SU-DHL-6 (cell line): ENCODE data around the gene ALG9.

ENCODE experiments used
- H2AFZ ChIP-seq: fragments of 200-600 bp; sonication (generic); 2 replicates; pipeline ENCODE4 v1.6.1; 2014; ENCODE audit warnings: low read depth, mild to moderate bottlenecking, moderate library complexity, mixed read lengths, antibody characterized with exemption, low read length; ENCODE audit not compliant: severe bottlenecking
- H3F3A ChIP-seq: fragments of 200-600 bp; shearing (Covaris generic); 2 replicates; pipeline ENCODE4 v1.6.0; 2016; ENCODE audit warnings: antibody characterized with exemption, mild to moderate bottlenecking; ENCODE audit not compliant: insufficient read depth
- H3K27ac ChIP-seq: fragments of 200-600 bp; sonication (generic); 2 replicates; pipeline ENCODE4 v1.5.1; 2016; ENCODE audit warnings: low read depth, mild to moderate bottlenecking, low read length, moderate library complexity, mixed read lengths
- H3K27me3 ChIP-seq: fragments of 200-600 bp; sonication (generic), shearing (Covaris generic); 2 replicates; pipeline ENCODE4 v1.6.0; 2014; ENCODE audit warnings: mild to moderate bottlenecking, low read length
- H3K36me3 ChIP-seq: fragments of 200-600 bp; sonication (generic); 2 replicates; pipeline ENCODE4 v1.6.1; 2014; ENCODE audit warnings: mild to moderate bottlenecking, low read length, mixed read lengths
- H3K4me2 ChIP-seq: fragments of 300-600, 200-600 bp; shearing (Covaris generic), sonication (generic); 2 replicates; pipeline ENCODE4 v1.6.0; 2014; ENCODE audit warnings: low read length, low read depth, mild to moderate bottlenecking; ENCODE audit not compliant: poor library complexity, severe bottlenecking
- H3K4me3 ChIP-seq: fragments of 200-600 bp; sonication (generic); 2 replicates; pipeline ENCODE4 v1.5.1; 2014; ENCODE audit warnings: antibody characterized with exemption, low read length, mild to moderate bottlenecking, mixed read lengths; ENCODE audit not compliant: insufficient read depth, poor library complexity, severe bottlenecking
- H3K79me2 ChIP-seq: fragments of 200-600 bp; sonication (generic); 2 replicates; pipeline ENCODE4 v1.6.1; 2014; ENCODE audit warnings: mild to moderate bottlenecking, low read length, moderate library complexity; ENCODE audit not compliant: insufficient read depth
- H3K9ac ChIP-seq: fragments of 200-600 bp; sonication (generic); 2 replicates; pipeline ENCODE4 v1.7.0; 2014; ENCODE audit warnings: mild to moderate bottlenecking, low read length
- H3K9me2 ChIP-seq: fragments of 200-600 bp; sonication (generic); replicated peaks from 2 replicates; pipeline ENCODE4 v1.6.1; 2014; ENCODE audit warnings: low read length; ENCODE audit not compliant: insufficient read depth
- H3K9me3 ChIP-seq: fragments of 200-600 bp; sonication (generic); 2 replicates; pipeline ENCODE4 v1.6.1; 2014; ENCODE audit warnings: low read length, mixed read lengths; ENCODE audit not compliant: insufficient read depth
- H4K20me1 ChIP-seq: fragments of 200-600 bp; sonication (generic); 2 replicates; pipeline ENCODE4 v1.6.1; 2014; ENCODE audit warnings: low read depth, mild to moderate bottlenecking, antibody characterized with exemption, low read length, moderate library complexity, mixed read lengths
- CTCF ChIP-seq: fragments of 200-600 bp; sonication (generic); IDR thresholded peaks from one replicate; pipeline ENCODE4 v1.5.1; 2017; ENCODE audit warnings: antibody characterized with exemption, mild to moderate bottlenecking, low read length, moderate library complexity; ENCODE audit not compliant: insufficient read depth, poor library complexity, severe bottlenecking
- EZH2phosphoT487 ChIP-seq: fragments of 200-600 bp; sonication (generic), shearing (Covaris generic); conservative IDR thresholded peaks from 2 replicates; pipeline ENCODE4 v1.6.1; 2018; ENCODE audit warnings: mild to moderate bottlenecking, antibody characterized with exemption, low read length, moderate library complexity, mixed read lengths

The ALG9 gene

GRCh38 chr11:111748035-111748804 is 123.2 kb downstream of the ALG9 start:
- no peaks in the 10 kb centered on the region for H3K79me2 ChIP-seq
- TF ChIP-seq EZH2phosphoT487 (no peak), CTCF (no peak)
- no peak overlapping the region for H3K4me3 ChIP-seq
- H3K9me3 ChIP-seq, result no peaks in the 10 kb centered on the region
- H3K9me2 ChIP-seq, result no peaks in the 10 kb centered on the region
- no peaks in the 10 kb centered on the region for H3F3A ChIP-seq
- H3K4me2 ChIP-seq, result no peak overlapping the region
- H3K9ac ChIP-seq, result no peak overlapping the region
- no peak overlapping the region for H2AFZ ChIP-seq
- H4K20me1 ChIP-seq, result no peaks in the 10 kb centered on the region
- H3K36me3 ChIP-seq, result peaks cover 33% of the 10 kb centered on the region
- no peaks in the 10 kb centered on the region for H3K27me3 ChIP-seq
- no peak overlapping the region for H3K27ac ChIP-seq

DNA sequence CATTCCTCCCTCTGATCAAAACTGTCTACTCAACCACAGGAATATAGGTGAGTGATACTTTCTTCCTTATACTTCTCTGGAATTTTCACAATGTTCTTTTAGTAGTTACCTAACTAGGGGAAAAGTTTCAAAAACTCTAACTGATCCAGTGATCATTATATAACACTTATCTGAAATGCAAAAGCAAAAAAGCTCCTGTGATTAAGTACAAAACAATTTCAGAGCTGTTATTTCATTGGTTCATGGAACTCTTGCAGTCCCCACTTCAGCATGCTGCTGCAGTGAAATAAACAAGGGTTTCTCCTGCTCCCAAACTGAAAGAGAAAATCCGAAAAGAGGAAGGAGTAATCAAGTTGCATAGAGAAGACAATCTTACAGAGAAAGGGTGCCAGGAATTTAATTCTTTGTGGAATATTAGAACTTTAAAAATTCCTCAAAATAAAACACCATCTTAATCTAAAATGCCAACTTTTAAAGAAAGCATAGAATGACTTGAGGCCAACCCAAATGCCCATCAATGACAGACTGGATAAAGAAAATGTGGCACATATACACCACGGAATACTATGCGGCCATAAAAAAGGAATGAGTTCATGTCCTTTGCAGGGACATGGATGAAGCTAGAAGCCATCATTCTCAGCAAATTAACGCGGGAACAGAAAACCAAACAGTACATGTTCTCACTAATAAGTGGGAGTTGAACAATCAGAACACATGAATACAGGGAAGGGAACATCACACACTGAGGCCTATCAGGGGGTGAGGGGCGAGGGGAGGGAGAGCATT is 125.5 kb downstream of the ALG9 start:
- Histone ChIP-seq H3K9me2 (no peaks in the 10 kb centered on the region), H4K20me1 (no peaks in the 10 kb centered on the region), H3F3A (no peaks in the 10 kb centered on the region), H3K4me2 (no peak overlapping the region), H3K27me3 (no peaks in the 10 kb centered on the region), H3K9ac (no peak overlapping the region), H3K27ac (no peak overlapping the region), H2AFZ (no peak overlapping the region), H3K36me3 (peaks cover 38% of the 10 kb centered on the region), H3K9me3 (no peaks in the 10 kb centered on the region), H3K4me3 (no peak overlapping the region), H3K79me2 (no peaks in the 10 kb centered on the region)
- TF ChIP-seq EZH2phosphoT487 (no peak), CTCF (no peak)

GRCh38 chr11:111743700-111744099 is 127.7 kb downstream of the ALG9 start:
- peaks cover 38% of the 10 kb centered on the region for H3K36me3 ChIP-seq

More at GRCh38 chr11:111743700-111744099, 127.7 kb downstream of the ALG9 start:
- Histone ChIP-seq H3K4me2 (no peak overlapping the region), H3K9ac (no peak overlapping the region), H3F3A (no peaks in the 10 kb centered on the region), H3K27me3 (no peaks in the 10 kb centered on the region), H2AFZ (no peak overlapping the region), H3K9me3 (no peaks in the 10 kb centered on the region), H3K9me2 (no peaks in the 10 kb centered on the region), H4K20me1 (no peaks in the 10 kb centered on the region), H3K4me3 (no peak overlapping the region), H3K27ac (no peak overlapping the region), H3K79me2 (no peaks in the 10 kb centered on the region)
- no peak for TF ChIP-seq EZH2phosphoT487
- no peak for TF ChIP-seq CTCF
